IPS-18a (cell line): Measurements from ENCODE around the gene TMEM95.
"Not testable (repeated sequence)": the region's sequence is repeated elsewhere in the genome, so short reads cannot be mapped to it uniquely, and the experiment has no call there.

Source experiments
- H3K27ac ChIP-seq: one replicate; pipeline ENCODE4 v1.5.1; 2013; ENCODE audit warnings: low read length
- H3K27me3 ChIP-seq: one replicate; pipeline ENCODE4 v1.6.1; 2013; ENCODE audit warnings: mild to moderate bottlenecking, low read length; ENCODE audit not compliant: control insufficient read depth, insufficient read depth
- H3K36me3 ChIP-seq: one replicate; pipeline ENCODE4 v1.6.1; 2013; ENCODE audit warnings: low read depth, low read length; ENCODE audit not compliant: control insufficient read depth
- H3K4me1 ChIP-seq: one replicate; pipeline ENCODE4 v1.6.1; 2013; ENCODE audit warnings: low read depth, low read length; ENCODE audit not compliant: control insufficient read depth
- H3K4me3 ChIP-seq: one replicate; pipeline ENCODE4 v1.5.1; 2013; ENCODE audit warnings: low read length
- H3K9ac ChIP-seq: one replicate; pipeline ENCODE4 v1.6.1; 2013; ENCODE audit warnings: mild to moderate bottlenecking, low read length, moderate library complexity
- H3K9me3 ChIP-seq: one replicate; pipeline ENCODE4 v1.6.1; 2013; ENCODE audit warnings: low read depth, low read length; ENCODE audit not compliant: control insufficient read depth

Gene TMEM95

GRCh38 chr17:7352910-7353635 lies 1.9 kb upstream of the TMEM95 start:
- H3K27me3 ChIP-seq, result peaks cover 5% of the 10 kb centered on the region
- peaks cover 16% of the 10 kb centered on the region for H3K4me1 ChIP-seq
- H3K36me3 ChIP-seq, result no peaks in the 10 kb centered on the region
- H3K27ac ChIP-seq, result no peak overlapping the region
- no peak overlapping the region for H3K9ac ChIP-seq
- peak overlapping the region; percentile 74 for H3K4me3 ChIP-seq
- no peaks in the 10 kb centered on the region for H3K9me3 ChIP-seq

GRCh38 chr17:7354262-7354843 lies 603 bp upstream of the TMEM95 start:
- Histone ChIP-seq H3K4me1 (peaks cover 15% of the 10 kb centered on the region), H3K9ac (no peak overlapping the region), H3K9me3 (no peaks in the 10 kb centered on the region), H3K27ac (no peak overlapping the region), H3K36me3 (no peaks in the 10 kb centered on the region), H3K27me3 (peaks cover 5% of the 10 kb centered on the region), H3K4me3 (no peak overlapping the region)

DNA sequence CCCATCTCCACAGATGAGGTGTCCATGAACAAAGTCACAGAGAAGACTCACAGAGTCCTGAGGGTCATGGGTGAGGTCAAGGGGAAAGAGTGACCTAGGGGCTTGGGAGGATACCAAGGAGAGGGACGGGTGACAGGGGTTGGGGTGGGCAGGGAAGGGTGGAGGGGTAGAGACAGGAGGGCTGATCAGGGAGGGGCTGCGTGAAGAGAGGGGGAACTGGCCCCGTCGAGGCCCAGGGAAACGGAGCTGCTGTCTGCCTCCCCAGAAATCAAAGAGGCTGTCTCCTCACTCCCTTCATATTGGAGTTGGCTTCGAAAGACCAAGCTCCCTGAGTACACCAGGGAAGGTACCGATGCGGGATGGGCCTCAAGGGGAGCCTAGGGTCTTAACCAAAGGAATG lies 617 bp downstream of the TMEM95 start:
- Histone ChIP-seq H3K27ac (no peak overlapping the region), H3K36me3 (no peaks in the 10 kb centered on the region), H3K9me3 (no peaks in the 10 kb centered on the region), H3K4me3 (no peak overlapping the region), H3K27me3 (peaks cover 5% of the 10 kb centered on the region), H3K4me1 (peaks cover 8% of the 10 kb centered on the region), H3K9ac (no peak overlapping the region)

DNA sequence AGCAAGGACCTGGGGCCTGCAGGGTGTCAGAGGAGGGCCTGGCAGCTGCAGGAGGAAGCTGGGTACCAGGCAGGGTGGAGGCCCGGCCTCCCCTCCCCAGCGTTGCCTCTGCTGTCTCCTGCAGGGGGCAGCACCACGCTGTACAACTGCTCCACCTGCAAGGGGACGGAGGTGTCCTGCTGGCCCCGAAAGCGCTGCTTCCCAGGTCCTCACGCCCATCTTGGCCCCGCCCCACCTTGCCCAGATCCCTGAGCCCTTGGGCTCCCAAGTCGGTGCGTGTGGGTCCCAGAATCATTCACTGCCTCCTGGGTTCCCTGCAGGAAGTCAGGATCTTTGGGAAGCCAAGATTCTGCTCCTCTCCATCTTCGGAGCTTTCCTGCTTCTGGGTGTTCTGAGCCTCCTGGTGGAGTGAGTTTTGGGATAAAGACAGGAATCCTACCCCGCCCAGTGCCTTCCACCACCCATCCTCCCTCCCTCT lies 1.2 kb downstream of the TMEM95 start:
- H3K4me3 ChIP-seq, result peak overlapping the region; percentile 28

DNA sequence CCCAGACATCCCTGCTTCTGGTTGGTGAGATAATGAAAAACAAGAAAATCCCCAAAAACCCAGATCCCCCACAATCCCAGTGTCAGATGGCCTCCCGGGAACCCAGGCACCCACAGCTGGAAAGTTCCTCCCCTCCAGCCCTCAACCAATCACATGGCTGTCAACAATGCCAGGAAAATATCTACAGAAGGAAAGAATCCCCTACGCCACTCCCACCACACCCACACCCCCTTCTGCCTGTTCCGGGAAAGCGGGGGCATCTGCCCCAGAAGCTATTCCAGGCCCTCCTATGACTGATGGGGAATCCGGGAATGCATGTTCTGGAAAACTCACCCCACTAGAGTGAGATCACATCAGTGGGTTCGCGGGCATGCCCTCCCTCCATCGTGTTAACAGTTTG lies 1.8 kb downstream of the TMEM95 start:
- no peak overlapping the region for H3K27ac ChIP-seq
- no peaks in the 10 kb centered on the region for H3K9me3 ChIP-seq
- no peak overlapping the region for H3K9ac ChIP-seq
- H3K27me3 ChIP-seq, result no peaks in the 10 kb centered on the region
- peaks cover 8% of the 10 kb centered on the region for H3K4me1 ChIP-seq
- no peak overlapping the region for H3K4me3 ChIP-seq
- H3K36me3 ChIP-seq, result no peaks in the 10 kb centered on the region

More for the DNA sequence above, 1.2 kb downstream of the TMEM95 start:
- Histone ChIP-seq H3K36me3 (no peaks in the 10 kb centered on the region), H3K27ac (no peak overlapping the region), H3K9ac (no peak overlapping the region), H3K27me3 (peaks cover under 1% of the 10 kb centered on the region), H3K4me1 (peaks cover 8% of the 10 kb centered on the region), H3K9me3 (no peaks in the 10 kb centered on the region)

- Histone ChIP-seq H3K4me1 (peaks cover 8% of the 10 kb centered on the region), H3K9me3 (no peaks in the 10 kb centered on the region), H3K36me3 (no peaks in the 10 kb centered on the region), H3K4me3 (no peak overlapping the region), H3K27me3 (no peaks in the 10 kb centered on the region), H3K27ac (no peak overlapping the region), H3K9ac (no peak overlapping the region)
Measured at GRCh38 chr17:7357381-7357780, 2.4 kb downstream of the TMEM95 start.

GRCh38 chr17:7361906-7362305 lies 7.0 kb downstream of the TMEM95 start:
- Histone ChIP-seq H3K36me3 (no peaks in the 10 kb centered on the region), H3K27ac (no peak overlapping the region), H3K4me1 (no peaks in the 10 kb centered on the region), H3K9ac (no peak overlapping the region), H3K4me3 (no peak overlapping the region), H3K27me3 (no peaks in the 10 kb centered on the region), H3K9me3 (no peaks in the 10 kb centered on the region)

GRCh38 chr17:7363311-7363710 lies 8.4 kb downstream of the TMEM95 start:
- Histone ChIP-seq H3K4me3 (no peak overlapping the region), H3K4me1 (peaks cover 3% of the 10 kb centered on the region), H3K36me3 (no peaks in the 10 kb centered on the region), H3K27ac (no peak overlapping the region), H3K27me3 (no peaks in the 10 kb centered on the region), H3K9ac (no peak overlapping the region), H3K9me3 (no peaks in the 10 kb centered on the region)

GRCh38 chr17:7365963-7366362 lies 11.0 kb downstream of the TMEM95 start:
- H3K27ac ChIP-seq, H3K4me1 ChIP-seq, H3K36me3 ChIP-seq, H3K9me3 ChIP-seq, H3K27me3 ChIP-seq, H3K4me3 ChIP-seq, H3K9ac ChIP-seq: not testable (repeated sequence)

- no peaks in the 10 kb centered on the region for H3K27me3 ChIP-seq
- H3K4me1 ChIP-seq, result peaks cover 5% of the 10 kb centered on the region
- H3K9me3 ChIP-seq, result no peaks in the 10 kb centered on the region
- H3K36me3 ChIP-seq, result no peaks in the 10 kb centered on the region
- H3K9ac ChIP-seq, result no peak overlapping the region
- no peak overlapping the region for H3K4me3 ChIP-seq
- no peak overlapping the region for H3K27ac ChIP-seq
Measured at GRCh38 chr17:7367083-7367482, 12.1 kb downstream of the TMEM95 start.

GRCh38 chr17:7367918-7368598 lies 13.1 kb downstream of the TMEM95 start:
- Histone ChIP-seq H3K4me3 (no peak overlapping the region), H3K4me1 (peaks cover 5% of the 10 kb centered on the region), H3K36me3 (no peaks in the 10 kb centered on the region), H3K9me3 (no peaks in the 10 kb centered on the region), H3K9ac (no peak overlapping the region), H3K27ac (no peak overlapping the region), H3K27me3 (no peaks in the 10 kb centered on the region)
